HEK293 (cell line): ENCODE data around the gene HOXB4.

Experiments used
- CTCF ChIA-PET: fragments of 350-600 bp; formaldehyde crosslinking; extraction: SDS; loops from one replicate; lab custom pipeline; 2021; ENCODE audit warnings: antibody characterized with exemption; lab: Yijun Ruan, JAX
- POLR2A ChIA-PET: fragments of 300-600 bp; formaldehyde crosslinking; extraction: SDS; loops from one replicate; lab custom pipeline; 2020; ENCODE audit warnings: antibody characterized with exemption, inconsistent platforms; lab: Yijun Ruan, JAX
- H3K27ac ChIP-seq: fragments of 200-500 bp; sonication (Bioruptor generic); 2 replicates; pipeline ENCODE4 v1.5.1; 2014; ENCODE audit warnings: low read depth, low read length, control low read depth, inconsistent platforms; ENCODE audit errors: extremely low read depth
- H3K36me3 ChIP-seq, 2 experiments: fragments of 200-500 bp in 1 of 2; sonication (Bioruptor generic) in 1 of 2; 1 replicate in 1 of 2; 2 replicates in 1 of 2; pipeline ENCODE4 v1.5.1; 2014 to 2017; ENCODE audit warnings: inconsistent platforms in 2 of 2, low read length in 2 of 2; ENCODE audit not compliant: control insufficient read depth in 2 of 2, insufficient read depth in 1 of 2
- H3K4me1 ChIP-seq: fragments of 200-500 bp; sonication (Bioruptor generic); 2 replicates; pipeline ENCODE4 v1.5.1; 2014; ENCODE audit warnings: mild to moderate bottlenecking, low read length, inconsistent platforms; ENCODE audit not compliant: control insufficient read depth, insufficient read depth
- H3K4me3 ChIP-seq: 2 replicates; pipeline ENCODE4 v1.5.1; 2011; ENCODE audit warnings: low read depth, mild to moderate bottlenecking, control low read depth, low read length, moderate library complexity
- H3K9me3 ChIP-seq: fragments of 200-500 bp; sonication (Bioruptor generic); 2 replicates; pipeline ENCODE4 v1.5.1; 2014; ENCODE audit warnings: low read depth, low read length, inconsistent platforms; ENCODE audit not compliant: control insufficient read depth, insufficient read depth
- BCL11A ChIP-seq: fragments of 450-650 bp; formaldehyde crosslinking; IDR thresholded peaks from 2 replicates; pipeline ENCODE4 v1.5.1; 2016; ENCODE audit warnings: low read depth, missing biosample characterization, missing genetic modification characterization
- BCL11B ChIP-seq: fragments of 450-650 bp; formaldehyde crosslinking; IDR thresholded peaks from 2 replicates; pipeline ENCODE4 v1.5.1; 2016; ENCODE audit warnings: low read depth, missing biosample characterization, missing genetic modification characterization
- GLIS2 ChIP-seq: fragments of 450-650 bp; formaldehyde crosslinking; IDR thresholded peaks from 2 replicates; pipeline ENCODE4 v1.5.1; 2016; ENCODE audit warnings: missing biosample characterization, missing genetic modification characterization
- HOXD13 ChIP-seq: sonication (generic); formaldehyde crosslinking; IDR thresholded peaks from 2 replicates; pipeline ENCODE4 v1.8.0; 2022; ENCODE audit warnings: missing genetic modification reagents, borderline replicate concordance
- KLF8 ChIP-seq: fragments of 450-650 bp; formaldehyde crosslinking; IDR thresholded peaks from 2 replicates; pipeline ENCODE4 v1.5.1; 2016; ENCODE audit warnings: missing biosample characterization, missing genetic modification characterization
- SP2 ChIP-seq: fragments of 450-650 bp; formaldehyde crosslinking; IDR thresholded peaks from 2 replicates; pipeline ENCODE4 v1.5.1; 2016; ENCODE audit warnings: missing biosample characterization, missing genetic modification characterization
- ZIC2 ChIP-seq: fragments of 450-650 bp; formaldehyde crosslinking; IDR thresholded peaks from 2 replicates; pipeline ENCODE4 v1.5.1; 2016; ENCODE audit warnings: missing biosample characterization, missing genetic modification characterization
- ZNF157 ChIP-seq: fragments of 450-650 bp; formaldehyde crosslinking; IDR thresholded peaks from 2 replicates; pipeline ENCODE4 v1.5.1; 2016; ENCODE audit warnings: missing biosample characterization, missing genetic modification characterization
- ZNF202 ChIP-seq: fragments of 450-650 bp; formaldehyde crosslinking; IDR thresholded peaks from 2 replicates; pipeline ENCODE4 v1.5.1; 2016; ENCODE audit warnings: missing biosample characterization, missing genetic modification characterization, borderline replicate concordance
- ZNF239 ChIP-seq: fragments of 450-650 bp; formaldehyde crosslinking; IDR thresholded peaks from 2 replicates; pipeline ENCODE4 v1.5.1; 2016; ENCODE audit warnings: missing biosample characterization, missing genetic modification characterization
- ZNF48 ChIP-seq: fragments of 450-650 bp; formaldehyde crosslinking; IDR thresholded peaks from 2 replicates; pipeline ENCODE4 v1.5.1; 2016; ENCODE audit warnings: missing biosample characterization, missing genetic modification characterization
- ZNF600 ChIP-seq: fragments of 450-650 bp; formaldehyde crosslinking; IDR thresholded peaks from 2 replicates; pipeline ENCODE4 v1.5.1; 2016; ENCODE audit warnings: missing biosample characterization, missing genetic modification characterization
- ZNF768 ChIP-seq: fragments of 450-650 bp; formaldehyde crosslinking; IDR thresholded peaks from 2 replicates; pipeline ENCODE4 v1.5.1; 2018; ENCODE audit warnings: missing biosample characterization, mild to moderate bottlenecking, missing genetic modification characterization
- ZNF776 ChIP-seq: fragments of 450-650 bp; formaldehyde crosslinking; IDR thresholded peaks from 2 replicates; pipeline ENCODE4 v1.5.0; 2017; ENCODE audit warnings: missing biosample characterization, missing genetic modification characterization, borderline replicate concordance
- ZSCAN16 ChIP-seq: fragments of 450-650 bp; formaldehyde crosslinking; IDR thresholded peaks from 2 replicates; pipeline ENCODE4 v1.5.1; 2016; ENCODE audit warnings: missing biosample characterization, missing genetic modification characterization
- TF ChIP-seq, protein P1 (sequence below): fragments of 450-650 bp; formaldehyde crosslinking; IDR thresholded peaks from 2 replicates; pipeline ENCODE4 v1.5.1; 2016; ENCODE audit warnings: missing biosample characterization, missing genetic modification characterization
- TF ChIP-seq, protein P2 (sequence below): fragments of 450-650 bp; formaldehyde crosslinking; IDR thresholded peaks from 2 replicates; pipeline ENCODE4 v1.5.1; 2016; ENCODE audit warnings: missing biosample characterization, missing genetic modification characterization
- TF ChIP-seq, protein P3 (sequence below): fragments of 450-650 bp; formaldehyde crosslinking; IDR thresholded peaks from 2 replicates; pipeline ENCODE4 v1.5.1; 2017; ENCODE audit warnings: missing biosample characterization, missing genetic modification characterization
- TF ChIP-seq, protein P4 (sequence below): fragments of 450-650 bp; formaldehyde crosslinking; IDR thresholded peaks from 2 replicates; pipeline ENCODE4 v1.5.1; 2016; ENCODE audit warnings: missing biosample characterization, missing genetic modification characterization
- TF ChIP-seq, protein P5 (sequence below): fragments of 450-650 bp; formaldehyde crosslinking; IDR thresholded peaks from 2 replicates; pipeline ENCODE4 v1.5.1; 2017; ENCODE audit warnings: missing biosample characterization, missing genetic modification characterization
- TF ChIP-seq, protein P6 (sequence below): fragments of 450-650 bp; formaldehyde crosslinking; IDR thresholded peaks from 2 replicates; pipeline ENCODE4 v1.5.1; 2017; ENCODE audit warnings: missing biosample characterization, missing genetic modification characterization

Gene HOXB4

DNA sequence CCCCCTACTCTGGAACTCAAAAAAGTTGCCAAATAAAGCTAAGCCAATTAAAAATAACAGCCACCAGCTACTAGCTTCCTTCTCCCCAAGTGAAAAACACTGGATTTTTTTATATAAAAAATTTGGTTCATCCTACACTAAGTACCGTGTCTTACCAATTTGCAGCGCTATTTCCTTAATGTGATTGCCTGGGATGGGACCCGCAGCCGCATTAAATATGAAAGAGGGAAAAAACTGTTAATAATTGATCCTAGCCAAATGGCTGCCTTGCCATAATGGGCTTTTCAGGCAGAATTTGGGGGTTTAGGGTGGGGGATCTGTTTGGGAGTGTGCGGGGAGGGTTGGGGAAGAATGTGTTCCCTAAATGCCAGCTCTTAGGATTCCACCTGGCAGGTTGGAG lies 46.0 kb upstream of the HOXB4 start (continued):
- TF ChIP-seq, protein P1, sequence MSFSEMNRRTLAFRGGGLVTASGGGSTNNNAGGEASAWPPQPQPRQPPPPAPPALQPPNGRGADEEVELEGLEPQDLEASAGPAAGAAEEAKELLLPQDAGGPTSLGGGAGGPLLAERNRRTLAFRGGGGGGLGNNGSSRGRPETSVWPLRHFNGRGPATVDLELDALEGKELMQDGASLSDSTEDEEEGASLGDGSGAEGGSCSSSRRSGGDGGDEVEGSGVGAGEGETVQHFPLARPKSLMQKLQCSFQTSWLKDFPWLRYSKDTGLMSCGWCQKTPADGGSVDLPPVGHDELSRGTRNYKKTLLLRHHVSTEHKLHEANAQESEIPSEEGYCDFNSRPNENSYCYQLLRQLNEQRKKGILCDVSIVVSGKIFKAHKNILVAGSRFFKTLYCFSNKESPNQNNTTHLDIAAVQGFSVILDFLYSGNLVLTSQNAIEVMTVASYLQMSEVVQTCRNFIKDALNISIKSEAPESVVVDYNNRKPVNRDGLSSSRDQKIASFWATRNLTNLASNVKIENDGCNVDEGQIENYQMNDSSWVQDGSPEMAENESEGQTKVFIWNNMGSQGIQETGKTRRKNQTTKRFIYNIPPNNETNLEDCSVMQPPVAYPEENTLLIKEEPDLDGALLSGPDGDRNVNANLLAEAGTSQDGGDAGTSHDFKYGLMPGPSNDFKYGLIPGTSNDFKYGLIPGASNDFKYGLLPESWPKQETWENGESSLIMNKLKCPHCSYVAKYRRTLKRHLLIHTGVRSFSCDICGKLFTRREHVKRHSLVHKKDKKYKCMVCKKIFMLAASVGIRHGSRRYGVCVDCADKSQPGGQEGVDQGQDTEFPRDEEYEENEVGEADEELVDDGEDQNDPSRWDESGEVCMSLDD, result no peak
- TF ChIP-seq ZSCAN16 (tag by site-specific recombination) (no peak), ZNF202 (tag by site-specific recombination) (no peak), ZNF48 (no peak), SP2 (tag by site-specific recombination) (no peak), ZNF768 (tag by site-specific recombination) (no peak), ZIC2 (tag by site-specific recombination) (no peak)

DNA sequence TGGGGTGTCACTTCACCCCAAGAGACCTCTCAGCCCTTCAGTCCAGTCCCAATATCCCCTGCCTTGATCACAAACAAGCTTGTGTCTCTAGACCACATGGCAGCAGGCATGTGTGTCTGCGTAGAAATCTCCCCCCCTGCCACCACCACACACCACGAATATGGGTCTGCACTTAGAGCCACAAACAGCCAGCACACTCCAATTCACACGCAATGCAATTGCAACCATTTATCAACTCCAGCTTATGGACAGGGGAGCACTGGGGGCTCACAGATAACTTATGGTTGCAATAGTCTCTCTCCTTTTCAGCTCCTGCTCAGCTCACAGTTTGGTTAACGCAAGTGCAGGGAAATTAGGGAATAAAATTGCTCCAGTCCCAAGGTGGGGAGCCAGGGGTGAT lies 45.4 kb upstream of the HOXB4 start:
- Histone ChIP-seq H3K4me1 (peaks cover 33% of the 10 kb centered on the region), H3K27ac (no peak overlapping the region), H3K4me3 (no peak overlapping the region), H3K36me3 (peaks cover 0 to 26% of the 10 kb centered on the region in 2 experiments; a peak in 1 of 3 replicates), H3K9me3 (no peaks in the 10 kb centered on the region)
- ChIA-PET CTCF (interaction anchor here (1.0 to 5.0 kb wide), 15 partner anchors 11 to 575 kb away, joined by 3 to 37 read pairs (median 3); partner anchors contain the start of genes HOXB5 and NFE2L1), POLR2A (interaction anchor here (1.1 to 1.4 kb wide), 2 partner anchors 11 to 26 kb away, joined by 3 to 7 read pairs; no protein-coding TSS in a partner anchor)
- TF ChIP-seq, protein P2, sequence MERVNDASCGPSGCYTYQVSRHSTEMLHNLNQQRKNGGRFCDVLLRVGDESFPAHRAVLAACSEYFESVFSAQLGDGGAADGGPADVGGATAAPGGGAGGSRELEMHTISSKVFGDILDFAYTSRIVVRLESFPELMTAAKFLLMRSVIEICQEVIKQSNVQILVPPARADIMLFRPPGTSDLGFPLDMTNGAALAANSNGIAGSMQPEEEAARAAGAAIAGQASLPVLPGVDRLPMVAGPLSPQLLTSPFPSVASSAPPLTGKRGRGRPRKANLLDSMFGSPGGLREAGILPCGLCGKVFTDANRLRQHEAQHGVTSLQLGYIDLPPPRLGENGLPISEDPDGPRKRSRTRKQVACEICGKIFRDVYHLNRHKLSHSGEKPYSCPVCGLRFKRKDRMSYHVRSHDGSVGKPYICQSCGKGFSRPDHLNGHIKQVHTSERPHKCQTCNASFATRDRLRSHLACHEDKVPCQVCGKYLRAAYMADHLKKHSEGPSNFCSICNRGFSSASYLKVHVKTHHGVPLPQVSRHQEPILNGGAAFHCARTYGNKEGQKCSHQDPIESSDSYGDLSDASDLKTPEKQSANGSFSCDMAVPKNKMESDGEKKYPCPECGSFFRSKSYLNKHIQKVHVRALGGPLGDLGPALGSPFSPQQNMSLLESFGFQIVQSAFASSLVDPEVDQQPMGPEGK, result peak; percentile 59; the same call in 1 of the 2 replicates
- TF ChIP-seq ZNF600 (tag by site-specific recombination) (peak; percentile 79), GLIS2 (peak; percentile 27; the same call in 1 of the 2 replicates), BCL11B (tag by site-specific recombination) (no peak)
- TF ChIP-seq, protein P3, sequence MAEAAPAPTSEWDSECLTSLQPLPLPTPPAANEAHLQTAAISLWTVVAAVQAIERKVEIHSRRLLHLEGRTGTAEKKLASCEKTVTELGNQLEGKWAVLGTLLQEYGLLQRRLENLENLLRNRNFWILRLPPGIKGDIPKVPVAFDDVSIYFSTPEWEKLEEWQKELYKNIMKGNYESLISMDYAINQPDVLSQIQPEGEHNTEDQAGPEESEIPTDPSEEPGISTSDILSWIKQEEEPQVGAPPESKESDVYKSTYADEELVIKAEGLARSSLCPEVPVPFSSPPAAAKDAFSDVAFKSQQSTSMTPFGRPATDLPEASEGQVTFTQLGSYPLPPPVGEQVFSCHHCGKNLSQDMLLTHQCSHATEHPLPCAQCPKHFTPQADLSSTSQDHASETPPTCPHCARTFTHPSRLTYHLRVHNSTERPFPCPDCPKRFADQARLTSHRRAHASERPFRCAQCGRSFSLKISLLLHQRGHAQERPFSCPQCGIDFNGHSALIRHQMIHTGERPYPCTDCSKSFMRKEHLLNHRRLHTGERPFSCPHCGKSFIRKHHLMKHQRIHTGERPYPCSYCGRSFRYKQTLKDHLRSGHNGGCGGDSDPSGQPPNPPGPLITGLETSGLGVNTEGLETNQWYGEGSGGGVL, result peak; percentile 33; the same call in 1 of the 2 replicates
- TF ChIP-seq, protein P4, sequence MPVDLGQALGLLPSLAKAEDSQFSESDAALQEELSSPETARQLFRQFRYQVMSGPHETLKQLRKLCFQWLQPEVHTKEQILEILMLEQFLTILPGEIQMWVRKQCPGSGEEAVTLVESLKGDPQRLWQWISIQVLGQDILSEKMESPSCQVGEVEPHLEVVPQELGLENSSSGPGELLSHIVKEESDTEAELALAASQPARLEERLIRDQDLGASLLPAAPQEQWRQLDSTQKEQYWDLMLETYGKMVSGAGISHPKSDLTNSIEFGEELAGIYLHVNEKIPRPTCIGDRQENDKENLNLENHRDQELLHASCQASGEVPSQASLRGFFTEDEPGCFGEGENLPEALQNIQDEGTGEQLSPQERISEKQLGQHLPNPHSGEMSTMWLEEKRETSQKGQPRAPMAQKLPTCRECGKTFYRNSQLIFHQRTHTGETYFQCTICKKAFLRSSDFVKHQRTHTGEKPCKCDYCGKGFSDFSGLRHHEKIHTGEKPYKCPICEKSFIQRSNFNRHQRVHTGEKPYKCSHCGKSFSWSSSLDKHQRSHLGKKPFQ, result peak; percentile 92

DNA sequence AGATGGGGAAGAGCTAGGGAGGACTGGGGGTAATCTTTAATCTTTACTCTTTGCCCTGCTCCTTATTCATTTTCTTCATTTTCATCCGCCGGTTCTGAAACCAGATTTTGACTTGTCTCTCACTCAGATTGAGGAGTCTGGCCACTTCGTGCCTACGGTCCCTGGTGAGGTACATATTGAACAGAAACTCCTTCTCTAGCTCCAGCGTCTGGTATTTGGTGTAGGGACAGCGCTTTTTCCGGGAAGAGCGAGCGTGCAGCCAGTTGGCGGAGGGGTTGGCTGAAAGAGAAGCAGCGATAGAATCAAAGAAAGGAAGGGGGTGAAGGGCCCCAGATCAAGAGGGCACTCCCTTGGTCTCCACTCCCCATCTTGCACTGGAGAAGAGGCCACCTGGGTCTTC lies 44.7 kb upstream of the HOXB4 start:
- POLR2A ChIA-PET, result interaction anchor here (0.6 kb wide), 1 partner anchor 18 kb away, joined by 8 read pairs; the partner anchor contains the start of gene HOXB6
- CTCF ChIA-PET, result interaction anchor here (0.6 to 3.0 kb wide), 15 partner anchors 10 to 407 kb away, joined by 3 to 15 read pairs (median 4); partner anchors contain the start of gene HOXB5
- TF ChIP-seq ZNF239 (tag by site-specific recombination), result no peak
- TF ChIP-seq, protein P5, sequence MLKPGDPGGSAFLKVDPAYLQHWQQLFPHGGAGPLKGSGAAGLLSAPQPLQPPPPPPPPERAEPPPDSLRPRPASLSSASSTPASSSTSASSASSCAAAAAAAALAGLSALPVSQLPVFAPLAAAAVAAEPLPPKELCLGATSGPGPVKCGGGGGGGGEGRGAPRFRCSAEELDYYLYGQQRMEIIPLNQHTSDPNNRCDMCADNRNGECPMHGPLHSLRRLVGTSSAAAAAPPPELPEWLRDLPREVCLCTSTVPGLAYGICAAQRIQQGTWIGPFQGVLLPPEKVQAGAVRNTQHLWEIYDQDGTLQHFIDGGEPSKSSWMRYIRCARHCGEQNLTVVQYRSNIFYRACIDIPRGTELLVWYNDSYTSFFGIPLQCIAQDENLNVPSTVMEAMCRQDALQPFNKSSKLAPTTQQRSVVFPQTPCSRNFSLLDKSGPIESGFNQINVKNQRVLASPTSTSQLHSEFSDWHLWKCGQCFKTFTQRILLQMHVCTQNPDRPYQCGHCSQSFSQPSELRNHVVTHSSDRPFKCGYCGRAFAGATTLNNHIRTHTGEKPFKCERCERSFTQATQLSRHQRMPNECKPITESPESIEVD (tag by site-specific recombination), result no peak
- TF ChIP-seq BCL11A (tag by site-specific recombination), result no peak
- TF ChIP-seq ZNF776, result no peak
- no peak for TF ChIP-seq KLF8 (tag by site-specific recombination)
- TF ChIP-seq, protein P6, sequence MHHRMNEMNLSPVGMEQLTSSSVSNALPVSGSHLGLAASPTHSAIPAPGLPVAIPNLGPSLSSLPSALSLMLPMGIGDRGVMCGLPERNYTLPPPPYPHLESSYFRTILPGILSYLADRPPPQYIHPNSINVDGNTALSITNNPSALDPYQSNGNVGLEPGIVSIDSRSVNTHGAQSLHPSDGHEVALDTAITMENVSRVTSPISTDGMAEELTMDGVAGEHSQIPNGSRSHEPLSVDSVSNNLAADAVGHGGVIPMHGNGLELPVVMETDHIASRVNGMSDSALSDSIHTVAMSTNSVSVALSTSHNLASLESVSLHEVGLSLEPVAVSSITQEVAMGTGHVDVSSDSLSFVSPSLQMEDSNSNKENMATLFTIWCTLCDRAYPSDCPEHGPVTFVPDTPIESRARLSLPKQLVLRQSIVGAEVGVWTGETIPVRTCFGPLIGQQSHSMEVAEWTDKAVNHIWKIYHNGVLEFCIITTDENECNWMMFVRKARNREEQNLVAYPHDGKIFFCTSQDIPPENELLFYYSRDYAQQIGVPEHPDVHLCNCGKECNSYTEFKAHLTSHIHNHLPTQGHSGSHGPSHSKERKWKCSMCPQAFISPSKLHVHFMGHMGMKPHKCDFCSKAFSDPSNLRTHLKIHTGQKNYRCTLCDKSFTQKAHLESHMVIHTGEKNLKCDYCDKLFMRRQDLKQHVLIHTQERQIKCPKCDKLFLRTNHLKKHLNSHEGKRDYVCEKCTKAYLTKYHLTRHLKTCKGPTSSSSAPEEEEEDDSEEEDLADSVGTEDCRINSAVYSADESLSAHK (tag by site-specific recombination), result no peak
- TF ChIP-seq ZNF157 (tag by site-specific recombination), result no peak
- TF ChIP-seq HOXD13 (CRISPR knock-in tag), result no peak

More for the DNA sequence above, 44.7 kb upstream of the HOXB4 start:
- H3K4me3 ChIP-seq, result no peak overlapping the region
- no peaks in the 10 kb centered on the region for H3K9me3 ChIP-seq
- peaks cover 0 to 26% of the 10 kb centered on the region in 2 experiments; a peak in 1 of 3 replicates for H3K36me3 ChIP-seq
- no peak overlapping the region for H3K27ac ChIP-seq
- H3K4me1 ChIP-seq, result peaks cover 37% of the 10 kb centered on the region
